ENCODE measurements around the gene CLIC5. TPM values are rescaled to one million over a fixed set of nuclear protein-coding genes. Genes with fewer than 3 reads are reported as not detected.

CLIC5 gene
- total and polyA plus RNA-seq, 2 of the 8 experiments (the other 6 are each of a cell fraction or from before 2014, with no cell fraction given) = 0.12 to 0.15 TPM

DNA sequence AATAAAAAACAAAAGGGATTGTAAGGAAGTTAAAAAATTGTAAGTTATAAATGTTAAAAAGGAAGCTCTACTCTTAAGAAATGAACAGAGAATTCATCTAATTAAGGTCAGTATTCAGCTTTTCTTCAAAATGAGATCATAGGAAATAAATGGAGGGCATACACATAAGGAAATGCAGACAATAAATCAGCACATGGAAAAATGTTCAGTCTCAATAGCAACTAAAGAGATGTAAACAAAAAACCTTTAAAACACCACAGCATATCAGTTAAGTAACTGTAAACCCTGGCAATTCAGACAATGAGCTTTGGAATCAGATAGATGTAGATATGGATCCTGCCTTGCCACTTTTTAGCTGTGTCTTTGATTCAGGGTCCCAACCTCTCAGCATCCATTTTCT is 24.0 kb upstream of the CLIC5 start (continued):
- TF ChIP-seq, protein P1, sequence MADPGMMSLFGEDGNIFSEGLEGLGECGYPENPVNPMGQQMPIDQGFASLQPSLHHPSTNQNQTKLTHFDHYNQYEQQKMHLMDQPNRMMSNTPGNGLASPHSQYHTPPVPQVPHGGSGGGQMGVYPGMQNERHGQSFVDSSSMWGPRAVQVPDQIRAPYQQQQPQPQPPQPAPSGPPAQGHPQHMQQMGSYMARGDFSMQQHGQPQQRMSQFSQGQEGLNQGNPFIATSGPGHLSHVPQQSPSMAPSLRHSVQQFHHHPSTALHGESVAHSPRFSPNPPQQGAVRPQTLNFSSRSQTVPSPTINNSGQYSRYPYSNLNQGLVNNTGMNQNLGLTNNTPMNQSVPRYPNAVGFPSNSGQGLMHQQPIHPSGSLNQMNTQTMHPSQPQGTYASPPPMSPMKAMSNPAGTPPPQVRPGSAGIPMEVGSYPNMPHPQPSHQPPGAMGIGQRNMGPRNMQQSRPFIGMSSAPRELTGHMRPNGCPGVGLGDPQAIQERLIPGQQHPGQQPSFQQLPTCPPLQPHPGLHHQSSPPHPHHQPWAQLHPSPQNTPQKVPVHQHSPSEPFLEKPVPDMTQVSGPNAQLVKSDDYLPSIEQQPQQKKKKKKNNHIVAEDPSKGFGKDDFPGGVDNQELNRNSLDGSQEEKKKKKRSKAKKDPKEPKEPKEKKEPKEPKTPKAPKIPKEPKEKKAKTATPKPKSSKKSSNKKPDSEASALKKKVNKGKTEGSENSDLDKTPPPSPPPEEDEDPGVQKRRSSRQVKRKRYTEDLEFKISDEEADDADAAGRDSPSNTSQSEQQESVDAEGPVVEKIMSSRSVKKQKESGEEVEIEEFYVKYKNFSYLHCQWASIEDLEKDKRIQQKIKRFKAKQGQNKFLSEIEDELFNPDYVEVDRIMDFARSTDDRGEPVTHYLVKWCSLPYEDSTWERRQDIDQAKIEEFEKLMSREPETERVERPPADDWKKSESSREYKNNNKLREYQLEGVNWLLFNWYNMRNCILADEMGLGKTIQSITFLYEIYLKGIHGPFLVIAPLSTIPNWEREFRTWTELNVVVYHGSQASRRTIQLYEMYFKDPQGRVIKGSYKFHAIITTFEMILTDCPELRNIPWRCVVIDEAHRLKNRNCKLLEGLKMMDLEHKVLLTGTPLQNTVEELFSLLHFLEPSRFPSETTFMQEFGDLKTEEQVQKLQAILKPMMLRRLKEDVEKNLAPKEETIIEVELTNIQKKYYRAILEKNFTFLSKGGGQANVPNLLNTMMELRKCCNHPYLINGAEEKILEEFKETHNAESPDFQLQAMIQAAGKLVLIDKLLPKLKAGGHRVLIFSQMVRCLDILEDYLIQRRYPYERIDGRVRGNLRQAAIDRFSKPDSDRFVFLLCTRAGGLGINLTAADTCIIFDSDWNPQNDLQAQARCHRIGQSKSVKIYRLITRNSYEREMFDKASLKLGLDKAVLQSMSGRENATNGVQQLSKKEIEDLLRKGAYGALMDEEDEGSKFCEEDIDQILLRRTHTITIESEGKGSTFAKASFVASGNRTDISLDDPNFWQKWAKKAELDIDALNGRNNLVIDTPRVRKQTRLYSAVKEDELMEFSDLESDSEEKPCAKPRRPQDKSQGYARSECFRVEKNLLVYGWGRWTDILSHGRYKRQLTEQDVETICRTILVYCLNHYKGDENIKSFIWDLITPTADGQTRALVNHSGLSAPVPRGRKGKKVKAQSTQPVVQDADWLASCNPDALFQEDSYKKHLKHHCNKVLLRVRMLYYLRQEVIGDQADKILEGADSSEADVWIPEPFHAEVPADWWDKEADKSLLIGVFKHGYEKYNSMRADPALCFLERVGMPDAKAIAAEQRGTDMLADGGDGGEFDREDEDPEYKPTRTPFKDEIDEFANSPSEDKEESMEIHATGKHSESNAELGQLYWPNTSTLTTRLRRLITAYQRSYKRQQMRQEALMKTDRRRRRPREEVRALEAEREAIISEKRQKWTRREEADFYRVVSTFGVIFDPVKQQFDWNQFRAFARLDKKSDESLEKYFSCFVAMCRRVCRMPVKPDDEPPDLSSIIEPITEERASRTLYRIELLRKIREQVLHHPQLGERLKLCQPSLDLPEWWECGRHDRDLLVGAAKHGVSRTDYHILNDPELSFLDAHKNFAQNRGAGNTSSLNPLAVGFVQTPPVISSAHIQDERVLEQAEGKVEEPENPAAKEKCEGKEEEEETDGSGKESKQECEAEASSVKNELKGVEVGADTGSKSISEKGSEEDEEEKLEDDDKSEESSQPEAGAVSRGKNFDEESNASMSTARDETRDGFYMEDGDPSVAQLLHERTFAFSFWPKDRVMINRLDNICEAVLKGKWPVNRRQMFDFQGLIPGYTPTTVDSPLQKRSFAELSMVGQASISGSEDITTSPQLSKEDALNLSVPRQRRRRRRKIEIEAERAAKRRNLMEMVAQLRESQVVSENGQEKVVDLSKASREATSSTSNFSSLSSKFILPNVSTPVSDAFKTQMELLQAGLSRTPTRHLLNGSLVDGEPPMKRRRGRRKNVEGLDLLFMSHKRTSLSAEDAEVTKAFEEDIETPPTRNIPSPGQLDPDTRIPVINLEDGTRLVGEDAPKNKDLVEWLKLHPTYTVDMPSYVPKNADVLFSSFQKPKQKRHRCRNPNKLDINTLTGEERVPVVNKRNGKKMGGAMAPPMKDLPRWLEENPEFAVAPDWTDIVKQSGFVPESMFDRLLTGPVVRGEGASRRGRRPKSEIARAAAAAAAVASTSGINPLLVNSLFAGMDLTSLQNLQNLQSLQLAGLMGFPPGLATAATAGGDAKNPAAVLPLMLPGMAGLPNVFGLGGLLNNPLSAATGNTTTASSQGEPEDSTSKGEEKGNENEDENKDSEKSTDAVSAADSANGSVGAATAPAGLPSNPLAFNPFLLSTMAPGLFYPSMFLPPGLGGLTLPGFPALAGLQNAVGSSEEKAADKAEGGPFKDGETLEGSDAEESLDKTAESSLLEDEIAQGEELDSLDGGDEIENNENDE (IDR thresholded peaks at IDR 0.05; ENCODE audit: insufficient replicate concordance, low read length) = no peak
- no peak for TF ChIP-seq YY1 (IDR thresholded peaks at IDR 0.05; ENCODE audit: low read depth, low read length)
- TF ChIP-seq SP2 (IDR thresholded peaks at IDR 0.05; ENCODE audit: low read length) = no peak
- TF ChIP-seq RNF2 (IDR thresholded peaks at IDR 0.05; ENCODE audit: borderline replicate concordance, low read depth, low read length, missing control alignments, poor library complexity, severe bottlenecking) = no peak
- no peak for TF ChIP-seq CREB1 (IDR thresholded peaks at IDR 0.05)
- TF ChIP-seq, protein P2, sequence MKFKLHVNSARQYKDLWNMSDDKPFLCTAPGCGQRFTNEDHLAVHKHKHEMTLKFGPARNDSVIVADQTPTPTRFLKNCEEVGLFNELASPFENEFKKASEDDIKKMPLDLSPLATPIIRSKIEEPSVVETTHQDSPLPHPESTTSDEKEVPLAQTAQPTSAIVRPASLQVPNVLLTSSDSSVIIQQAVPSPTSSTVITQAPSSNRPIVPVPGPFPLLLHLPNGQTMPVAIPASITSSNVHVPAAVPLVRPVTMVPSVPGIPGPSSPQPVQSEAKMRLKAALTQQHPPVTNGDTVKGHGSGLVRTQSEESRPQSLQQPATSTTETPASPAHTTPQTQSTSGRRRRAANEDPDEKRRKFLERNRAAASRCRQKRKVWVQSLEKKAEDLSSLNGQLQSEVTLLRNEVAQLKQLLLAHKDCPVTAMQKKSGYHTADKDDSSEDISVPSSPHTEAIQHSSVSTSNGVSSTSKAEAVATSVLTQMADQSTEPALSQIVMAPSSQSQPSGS (IDR thresholded peaks at IDR 0.05; ENCODE audit: low read length) = no peak
- no peak for TF ChIP-seq KDM1A (IDR thresholded peaks at IDR 0.05; ENCODE audit: borderline replicate concordance, low read length)
- no peak for TF ChIP-seq JUND (IDR thresholded peaks at IDR 0.05; ENCODE audit: low read length)
- TF ChIP-seq SIX5 (IDR thresholded peaks at IDR 0.05; ENCODE audit: low read depth, low read length) = no peak

Measured in H1 (cell line).